OCI-LY1 (cell line): ENCODE results near the gene PRLHR.

ENCODE experiments used
- H2AFZ ChIP-seq: fragments of 200-600 bp; sonication (generic), shearing (Covaris generic); 2 replicates; pipeline ENCODE4 v1.6.0; 2014; ENCODE audit warnings: antibody characterized with exemption, mild to moderate bottlenecking, low read length
- H3F3A ChIP-seq: fragments of 200-600 bp; sonication (generic), shearing (Covaris generic); 2 replicates; pipeline ENCODE4 v1.6.0; 2014; ENCODE audit warnings: mild to moderate bottlenecking, antibody characterized with exemption, low read length, moderate library complexity; ENCODE audit not compliant: insufficient read depth
- H3K27ac ChIP-seq: fragments of 200-600 bp; sonication (generic); 2 replicates; pipeline ENCODE4 v1.5.1; 2014; ENCODE audit warnings: low read length, mixed run types, mild to moderate bottlenecking, low read depth; ENCODE audit not compliant: poor library complexity, severe bottlenecking
- H3K27me3 ChIP-seq: fragments of 200-600 bp; sonication (generic); 2 replicates; pipeline ENCODE4 v1.6.0; 2014; ENCODE audit warnings: antibody characterized with exemption, mild to moderate bottlenecking, low read length, moderate library complexity; ENCODE audit not compliant: insufficient read depth
- H3K36me3 ChIP-seq: fragments of 200-600 bp; sonication (generic); 2 replicates; pipeline ENCODE4 v1.6.1; 2014; ENCODE audit warnings: mild to moderate bottlenecking, antibody characterized with exemption, low read length, moderate library complexity, mixed read lengths; ENCODE audit not compliant: insufficient read depth
- H3K4me1 ChIP-seq: fragments of 200-600 bp; sonication (generic); 2 replicates; pipeline ENCODE4 v1.5.1; 2014; ENCODE audit warnings: mild to moderate bottlenecking, low read length, moderate library complexity; ENCODE audit not compliant: insufficient read depth, severe bottlenecking
- H3K4me2 ChIP-seq: fragments of 200-600 bp; sonication (generic), shearing (Covaris generic); 2 replicates; pipeline ENCODE4 v1.6.1; 2014; ENCODE audit warnings: low read length
- H3K4me3 ChIP-seq: fragments of 200-600 bp; sonication (generic); 2 replicates; pipeline ENCODE4 v1.5.1; 2014; ENCODE audit warnings: low read length, low read depth, mild to moderate bottlenecking, mixed read lengths; ENCODE audit not compliant: poor library complexity, severe bottlenecking
- H3K79me2 ChIP-seq: fragments of 200-600 bp; shearing (Covaris generic); 2 replicates; pipeline ENCODE4 v1.6.1; 2016; ENCODE audit warnings: mixed run types, low read length, mixed read lengths; ENCODE audit not compliant: insufficient read depth
- H3K9ac ChIP-seq: fragments of 200-600 bp; sonication (generic), shearing (Covaris generic); 2 replicates; pipeline ENCODE4 v1.6.1; 2014; ENCODE audit warnings: mild to moderate bottlenecking, low read length, mixed read lengths
- H3K9me2 ChIP-seq: fragments of 200-600 bp; sonication (generic), shearing (Covaris generic); 2 replicates; pipeline ENCODE4 v1.6.1; 2014; ENCODE audit warnings: low read depth, mild to moderate bottlenecking, low read length, mixed read lengths
- H3K9me3 ChIP-seq: fragments of 200-600 bp; shearing (Covaris generic); 2 replicates; pipeline ENCODE4 v1.6.1; 2014; ENCODE audit warnings: low read length, mixed read lengths
- H4K20me1 ChIP-seq: fragments of 200-600 bp; sonication (generic), shearing (Covaris generic); 2 replicates; pipeline ENCODE4 v1.6.0; 2016; ENCODE audit warnings: mild to moderate bottlenecking, low read length; ENCODE audit not compliant: insufficient read depth
- CTCF ChIP-seq: fragments of 200-600 bp; sonication (generic), shearing (Covaris generic); IDR thresholded peaks from 2 replicates; pipeline ENCODE4 v1.5.1; 2017; ENCODE audit warnings: mild to moderate bottlenecking, antibody characterized with exemption, low read length, moderate library complexity, mixed read lengths
- EZH2 ChIP-seq: fragments of 200-600 bp; sonication (generic), shearing (Covaris generic); IDR thresholded peaks from 2 replicates; pipeline ENCODE4 v1.8.0; 2017; ENCODE audit warnings: borderline replicate concordance, mixed run types, mild to moderate bottlenecking, antibody characterized with exemption, low read length, moderate library complexity, mixed read lengths

Gene PRLHR

GRCh38 chr10:118557946-118558345 is 37.5 kb downstream of the PRLHR start:
- H3K4me2 ChIP-seq = no peak overlapping the region
- no peaks in the 10 kb centered on the region for H3F3A ChIP-seq
- H2AFZ ChIP-seq = no peak overlapping the region
- no peaks in the 10 kb centered on the region for H3K4me1 ChIP-seq
- H3K79me2 ChIP-seq = no peaks in the 10 kb centered on the region
- TF ChIP-seq CTCF = no peak
- no peak for TF ChIP-seq EZH2
- H3K27me3 ChIP-seq = no peaks in the 10 kb centered on the region
- no peak overlapping the region for H3K4me3 ChIP-seq
- H3K9ac ChIP-seq = no peak overlapping the region
- no peaks in the 10 kb centered on the region for H3K36me3 ChIP-seq
- H3K27ac ChIP-seq = no peak overlapping the region
- no peaks in the 10 kb centered on the region for H3K9me3 ChIP-seq
- no peaks in the 10 kb centered on the region for H3K9me2 ChIP-seq
- H4K20me1 ChIP-seq = no peaks in the 10 kb centered on the region

GRCh38 chr10:118551535-118552100 is 43.8 kb downstream of the PRLHR start:
- no peaks in the 10 kb centered on the region for H3K79me2 ChIP-seq
- no peak overlapping the region for H3K27ac ChIP-seq
- no peaks in the 10 kb centered on the region for H3F3A ChIP-seq
- no peaks in the 10 kb centered on the region for H3K9me3 ChIP-seq
- no peak overlapping the region for H3K9ac ChIP-seq
- no peak overlapping the region for H2AFZ ChIP-seq
- H3K4me1 ChIP-seq = no peaks in the 10 kb centered on the region
- H3K4me3 ChIP-seq = no peak overlapping the region
- H4K20me1 ChIP-seq = no peaks in the 10 kb centered on the region
- no peaks in the 10 kb centered on the region for H3K27me3 ChIP-seq
- TF ChIP-seq CTCF = no peak
- TF ChIP-seq EZH2 = no peak
- no peaks in the 10 kb centered on the region for H3K36me3 ChIP-seq
- H3K9me2 ChIP-seq = no peaks in the 10 kb centered on the region
- H3K4me2 ChIP-seq = no peak overlapping the region

GRCh38 chr10:118547282-118547681 is 48.2 kb downstream of the PRLHR start:
- H3K36me3 ChIP-seq = no peaks in the 10 kb centered on the region
- H3K27ac ChIP-seq = no peak overlapping the region
- H3K9me2 ChIP-seq = no peaks in the 10 kb centered on the region
- H2AFZ ChIP-seq = no peak overlapping the region
- H3K27me3 ChIP-seq = no peaks in the 10 kb centered on the region
- H3K4me3 ChIP-seq = no peak overlapping the region
- H3K9me3 ChIP-seq = no peaks in the 10 kb centered on the region
- H3F3A ChIP-seq = no peaks in the 10 kb centered on the region
- no peaks in the 10 kb centered on the region for H4K20me1 ChIP-seq
- no peaks in the 10 kb centered on the region for H3K4me1 ChIP-seq
- no peak overlapping the region for H3K4me2 ChIP-seq
- no peak overlapping the region for H3K9ac ChIP-seq
- no peaks in the 10 kb centered on the region for H3K79me2 ChIP-seq
- TF ChIP-seq CTCF = no peak
- no peak for TF ChIP-seq EZH2
